CD4-positive, alpha-beta T cell treated with Interleukin-1 beta for 1 hour (primary cell): ENCODE data around the gene RPH3AL.
"Not testable (repeated sequence)": the region's sequence is repeated elsewhere in the genome, so short reads cannot be mapped to it uniquely, and the experiment has no call there.

Experiments
- DNase-seq, 2 donors: peaks; one replicate each; pipeline ENCODE4 v3.0.0-alpha.2; 2020 to 2022

Gene RPH3AL

DNA sequence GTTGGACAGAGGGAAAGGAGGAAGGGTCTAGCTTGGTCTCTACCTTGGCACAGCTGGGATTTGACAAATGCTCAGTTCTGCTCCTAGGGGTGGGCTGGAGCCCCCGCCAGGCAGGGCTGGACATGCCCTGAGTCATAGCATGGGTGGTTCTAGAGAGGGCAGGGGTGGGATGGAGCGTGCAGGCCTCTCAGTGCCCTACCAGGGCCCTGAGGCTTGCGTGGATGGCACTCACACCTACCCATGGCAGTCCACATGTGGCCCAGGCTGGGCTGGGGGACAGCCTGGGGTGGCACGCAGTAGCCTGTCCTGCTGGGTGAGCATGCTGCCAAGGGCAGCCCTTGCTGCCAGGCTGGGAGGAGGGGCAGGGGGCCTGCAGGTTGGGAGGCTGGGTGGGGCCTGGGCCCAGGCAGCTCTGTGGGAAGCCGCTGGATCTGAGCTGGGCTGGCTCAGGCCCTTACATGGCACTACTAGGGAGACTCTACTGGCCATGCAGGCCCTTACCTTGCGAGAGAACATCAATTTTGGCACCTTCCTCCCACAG, 182.4 kb downstream of the RPH3AL start:
- DNase-seq = no peak

- not testable (repeated sequence) for DNase-seq
Measured at GRCh38 chr17:168614-169013, 184.0 kb downstream of the RPH3AL start.

GRCh38 chr17:165939-166338, 186.7 kb downstream of the RPH3AL start:
- DNase-seq = no peak

DNA sequence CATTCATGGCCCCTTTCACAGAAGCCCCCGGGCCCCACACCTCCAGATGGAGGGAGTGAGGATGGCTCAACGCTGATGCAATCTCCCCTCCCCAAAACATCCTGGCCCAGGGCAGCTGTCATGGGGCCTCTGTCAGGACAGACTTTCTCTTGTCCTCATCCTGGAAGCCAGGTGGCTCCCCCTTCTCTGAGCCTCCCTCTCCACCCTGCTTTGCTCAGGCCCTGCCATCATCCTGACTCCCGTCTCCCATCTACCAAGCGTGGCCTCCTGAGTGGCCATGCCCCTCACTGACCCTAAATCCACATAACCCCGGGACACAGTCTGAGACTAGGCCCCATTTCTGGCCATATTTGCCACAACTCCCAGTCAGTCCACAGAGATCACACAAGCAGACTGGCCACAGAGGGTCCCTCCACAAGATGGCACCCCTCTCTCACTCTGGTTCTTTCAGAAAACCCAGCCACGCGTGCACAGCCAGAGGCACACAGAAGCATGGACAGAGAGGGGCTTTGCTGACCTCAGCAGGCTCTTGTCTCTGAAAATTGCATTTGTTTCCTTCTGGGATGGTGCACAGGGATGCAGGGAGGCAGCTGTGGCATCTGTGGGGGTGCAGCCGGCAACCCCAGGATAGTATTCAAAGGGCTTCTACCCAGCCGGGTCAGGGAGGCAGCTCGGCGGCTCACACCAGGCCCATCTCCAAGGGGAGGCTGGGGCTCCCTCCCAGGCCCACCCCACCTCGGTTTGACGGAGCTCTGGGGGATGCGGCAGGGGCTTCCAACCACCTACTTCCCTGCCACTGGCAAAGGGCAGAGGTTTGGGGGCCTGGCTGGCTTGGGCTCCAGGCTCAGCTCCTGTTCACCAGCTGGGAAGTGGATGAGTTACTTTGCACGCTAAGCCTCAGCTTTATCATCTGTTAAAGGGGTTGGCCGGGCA, 188.0 kb downstream of the RPH3AL start:
- DNase-seq = peak; percentile 27 to 36

DNA sequence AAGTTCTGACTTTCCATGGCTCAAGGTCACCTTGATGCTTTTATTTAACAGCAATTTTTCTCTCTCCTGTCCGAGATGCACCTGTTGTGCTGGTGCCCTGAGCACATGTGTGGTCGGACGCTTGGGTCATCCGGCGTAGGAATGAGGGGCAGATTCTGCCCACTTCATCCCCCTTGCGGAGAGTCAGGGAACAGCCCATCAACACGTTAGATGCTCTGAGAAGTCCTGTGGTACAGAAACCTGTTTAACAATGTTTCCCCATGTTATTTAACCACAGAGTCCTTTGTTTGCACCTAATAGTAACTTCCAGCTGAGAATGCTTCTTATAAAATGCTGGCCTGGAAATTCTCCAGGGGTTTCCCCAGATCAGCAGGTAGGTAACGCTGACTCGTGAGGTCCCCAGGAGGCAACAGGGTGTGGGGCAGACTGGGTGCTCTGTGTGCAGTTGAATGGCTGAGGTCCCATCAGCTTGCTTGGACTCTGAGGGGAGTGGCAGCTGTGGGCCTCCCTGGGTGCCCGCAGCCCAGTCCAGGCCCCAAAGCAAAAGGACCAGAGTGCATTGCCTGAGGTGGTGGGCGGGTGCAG, 189.0 kb downstream of the RPH3AL start:
- DNase-seq = no peak

DNA sequence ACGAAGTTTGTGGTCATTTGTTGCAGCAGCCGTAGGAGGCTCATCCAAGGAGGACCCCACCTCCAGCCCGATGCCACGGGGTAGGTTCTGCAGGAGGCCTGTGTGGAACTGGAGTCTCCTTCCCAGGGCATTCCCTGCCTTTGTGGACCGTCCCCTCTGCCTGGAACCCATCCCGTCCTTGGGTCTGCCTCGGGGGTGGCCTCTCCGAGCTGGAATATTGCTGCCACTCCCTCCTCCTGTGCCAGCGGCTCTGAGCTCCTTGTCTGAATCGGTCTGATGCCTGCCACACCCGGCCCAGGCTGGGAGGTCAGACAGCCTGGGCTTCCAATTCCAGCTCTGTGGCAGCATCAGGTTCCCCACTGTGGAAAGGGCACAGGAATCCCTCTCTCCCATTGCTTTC, 189.9 kb downstream of the RPH3AL start:
- no peak for DNase-seq
